D721Med (cell line): ENCODE data around the gene RNF148.

Experiments used
- DNase-seq: peaks from one replicate; pipeline ENCODE4 v3.0.0; 2011; ENCODE audit warnings: low spot score; ENCODE audit not compliant: insufficient read length
- FAIRE-seq: peaks from 2 replicates; lab custom pipeline; 2011; peaks lifted over from hg19 to GRCh38; lab: Jason Lieb, UNC
- CTCF ChIP-seq: IDR thresholded peaks from 2 replicates; pipeline ENCODE4 v1.5.1; 2012; ENCODE audit warnings: mild to moderate bottlenecking, control low read depth; ENCODE audit not compliant: insufficient read depth; ENCODE audit errors: missing control alignments

RNF148 gene

GRCh38 chr7:122702872-122703510 is at the start of gene RNF148:
Gene RNF148 (minus strand): TSS chr7:122702922. CDS start chr7:122702750, 172 bp downstream.
- no peak for TF ChIP-seq CTCF
- DNase-seq (no peak), FAIRE-seq (no peak)

GRCh38 chr7:122750389-122750788 is 47.7 kb upstream of the RNF148 start:
- DNase-seq (no peak), FAIRE-seq (no peak)
- TF ChIP-seq CTCF: no peak

- FAIRE-seq: no peak
- no peak for TF ChIP-seq CTCF
These were observed 45.5 kb upstream of the RNF148 start for GRCh38 chr7:122748195-122748594.

GRCh38 chr7:122746948-122747347 is 44.2 kb upstream of the RNF148 start:
- FAIRE-seq: no peak
- no peak for TF ChIP-seq CTCF

More at GRCh38 chr7:122748195-122748594, 45.5 kb upstream of the RNF148 start:
- DNase-seq: no peak

GRCh38 chr7:122743211-122743610 is 40.5 kb upstream of the RNF148 start:
- no peak for DNase-seq
- no peak for TF ChIP-seq CTCF
- no peak for FAIRE-seq

More at GRCh38 chr7:122746948-122747347, 44.2 kb upstream of the RNF148 start:
- DNase-seq: no peak

- DNase-seq (no peak), FAIRE-seq (no peak)
- TF ChIP-seq CTCF: no peak
These were observed 36.2 kb upstream of the RNF148 start for GRCh38 chr7:122738947-122739346.

- TF ChIP-seq CTCF: no peak
- FAIRE-seq (no peak), DNase-seq (no peak)
These were observed 33.5 kb upstream of the RNF148 start for GRCh38 chr7:122736183-122736582.
